IPS-20b (cell line): ENCODE results near the gene CHID1.

ENCODE experiments used
- H3K27ac ChIP-seq: one replicate; pipeline ENCODE4 v1.5.1; 2013; ENCODE audit warnings: low read length
- H3K27me3 ChIP-seq: 2 replicates; pipeline ENCODE4 v1.6.1; 2013; ENCODE audit warnings: mild to moderate bottlenecking, low read length, inconsistent platforms; ENCODE audit not compliant: insufficient read depth
- H3K36me3 ChIP-seq: 2 replicates; pipeline ENCODE4 v1.6.1; 2013; ENCODE audit warnings: low read depth, mild to moderate bottlenecking, inconsistent platforms, low read length, moderate library complexity; ENCODE audit not compliant: insufficient read depth
- H3K4me1 ChIP-seq: 2 replicates; pipeline ENCODE4 v1.6.1; 2013; ENCODE audit warnings: mild to moderate bottlenecking, control low read depth, inconsistent platforms, low read length, moderate library complexity; ENCODE audit not compliant: insufficient read depth
- H3K4me3 ChIP-seq: 2 replicates; pipeline ENCODE4 v1.5.1; 2013; ENCODE audit warnings: mild to moderate bottlenecking, low read length, inconsistent platforms
- H3K9ac ChIP-seq: 2 replicates; pipeline ENCODE4 v1.6.1; 2013; ENCODE audit warnings: low read depth, mild to moderate bottlenecking, inconsistent platforms, low read length, moderate library complexity
- H3K9me3 ChIP-seq: 2 replicates; pipeline ENCODE4 v1.6.1; 2013; ENCODE audit warnings: mild to moderate bottlenecking, low read depth, low read length, inconsistent platforms; ENCODE audit not compliant: insufficient read depth

Gene CHID1

GRCh38 chr11:860234-861104 lies 50.1 kb downstream of the CHID1 start:
- Histone ChIP-seq H3K36me3 (no peaks in the 10 kb centered on the region), H3K27me3 (no peaks in the 10 kb centered on the region; the same call in 1 of the 2 replicates), H3K4me1 (peaks cover 8% of the 10 kb centered on the region; the same call in 1 of the 2 replicates), H3K4me3 (no peak overlapping the region), H3K9me3 (no peaks in the 10 kb centered on the region), H3K27ac (no peak overlapping the region), H3K9ac (no peak overlapping the region)

- Histone ChIP-seq H3K9ac (no peak overlapping the region), H3K4me1 (peaks cover 8% of the 10 kb centered on the region; the same call in 1 of the 2 replicates), H3K27me3 (no peaks in the 10 kb centered on the region; the same call in 1 of the 2 replicates), H3K27ac (no peak overlapping the region), H3K9me3 (no peaks in the 10 kb centered on the region), H3K36me3 (no peaks in the 10 kb centered on the region), H3K4me3 (no peak overlapping the region)
Measured at GRCh38 chr11:859394-860131, 51.0 kb downstream of the CHID1 start.

- no peak overlapping the region for H3K27ac ChIP-seq
Measured at GRCh38 chr11:858762-859339, 51.8 kb downstream of the CHID1 start.

GRCh38 chr11:858053-858761 lies 52.4 kb downstream of the CHID1 start:
- Histone ChIP-seq H3K36me3 (no peaks in the 10 kb centered on the region), H3K4me1 (peaks cover 1% of the 10 kb centered on the region; the same call in 1 of the 2 replicates), H3K9ac (no peak overlapping the region), H3K9me3 (no peaks in the 10 kb centered on the region), H3K27ac (no peak overlapping the region), H3K27me3 (no peaks in the 10 kb centered on the region; the same call in 1 of the 2 replicates), H3K4me3 (no peak overlapping the region)

More at GRCh38 chr11:858762-859339, 51.8 kb downstream of the CHID1 start:
- Histone ChIP-seq H3K4me1 (peaks cover 8% of the 10 kb centered on the region; the same call in 1 of the 2 replicates), H3K9me3 (no peaks in the 10 kb centered on the region), H3K4me3 (no peak overlapping the region), H3K9ac (no peak overlapping the region), H3K27me3 (no peaks in the 10 kb centered on the region; the same call in 1 of the 2 replicates), H3K36me3 (no peaks in the 10 kb centered on the region)

GRCh38 chr11:856397-856796 lies 54.2 kb downstream of the CHID1 start:
- H3K27ac ChIP-seq, result no peak overlapping the region
- no peaks in the 10 kb centered on the region; the same call in 1 of the 2 replicates for H3K27me3 ChIP-seq
- 0 out of 2 replicates have a peak, but pooled peaks cover 2% of the 10 kb centered on the region for H3K4me1 ChIP-seq
- H3K9me3 ChIP-seq, result no peaks in the 10 kb centered on the region
- H3K4me3 ChIP-seq, result no peak overlapping the region
- H3K9ac ChIP-seq, result no peak overlapping the region
- no peaks in the 10 kb centered on the region for H3K36me3 ChIP-seq

- Histone ChIP-seq H3K4me1 (peaks cover 7% of the 10 kb centered on the region), H3K9ac (no peak overlapping the region), H3K27me3 (peaks cover 6% of the 10 kb centered on the region; the same call in 1 of the 2 replicates), H3K36me3 (no peaks in the 10 kb centered on the region), H3K9me3 (no peaks in the 10 kb centered on the region), H3K27ac (no peak overlapping the region), H3K4me3 (no peak overlapping the region)
Measured at GRCh38 chr11:855796-856195, 54.8 kb downstream of the CHID1 start.

- H3K36me3 ChIP-seq, result no peaks in the 10 kb centered on the region
- H3K4me1 ChIP-seq, result peaks cover 8% of the 10 kb centered on the region
- no peak overlapping the region for H3K9ac ChIP-seq
- no peaks in the 10 kb centered on the region for H3K9me3 ChIP-seq
- no peak overlapping the region for H3K4me3 ChIP-seq
- peaks cover 10% of the 10 kb centered on the region; the same call in 1 of the 2 replicates for H3K27me3 ChIP-seq
- H3K27ac ChIP-seq, result no peak overlapping the region
Measured at GRCh38 chr11:855330-855674, 55.3 kb downstream of the CHID1 start.

GRCh38 chr11:854601-855329 lies 55.8 kb downstream of the CHID1 start:
- Histone ChIP-seq H3K9ac (no peak overlapping the region; the same call in 1 of the 2 replicates), H3K27ac (no peak overlapping the region), H3K36me3 (no peaks in the 10 kb centered on the region), H3K4me1 (peaks cover 8% of the 10 kb centered on the region), H3K27me3 (peaks cover 13% of the 10 kb centered on the region; the same call in 1 of the 2 replicates), H3K4me3 (no peak overlapping the region), H3K9me3 (no peaks in the 10 kb centered on the region)

- H3K4me1 ChIP-seq, result peaks cover 9% of the 10 kb centered on the region
- peaks cover 15% of the 10 kb centered on the region; the same call in 1 of the 2 replicates for H3K27me3 ChIP-seq
- H3K4me3 ChIP-seq, result no peak overlapping the region
- no peak overlapping the region for H3K9ac ChIP-seq
- H3K36me3 ChIP-seq, result no peaks in the 10 kb centered on the region
- H3K27ac ChIP-seq, result no peak overlapping the region
- H3K9me3 ChIP-seq, result no peaks in the 10 kb centered on the region
Measured at GRCh38 chr11:853682-854448, 56.7 kb downstream of the CHID1 start.

GRCh38 chr11:852762-853161 lies 57.8 kb downstream of the CHID1 start:
- Histone ChIP-seq H3K9ac (no peak overlapping the region), H3K9me3 (no peaks in the 10 kb centered on the region), H3K4me3 (no peak overlapping the region), H3K4me1 (peaks cover 14% of the 10 kb centered on the region), H3K27ac (no peak overlapping the region), H3K27me3 (peaks cover 22% of the 10 kb centered on the region), H3K36me3 (no peaks in the 10 kb centered on the region)
